ENCODE data around the gene CPSF4.

GRCh38 chr7:99465421-99465768, 26.7 kb downstream of the CPSF4 start:
- TF ChIP-seq ZNF174 (tag by site-specific recombination; IDR thresholded peaks at IDR 0.05) (no peak), YY1 (tag by site-specific recombination; IDR thresholded peaks at IDR 0.05) (no peak)
